ENCODE data around the gene ADORA2B. TPM values are rescaled to one million over a fixed set of nuclear protein-coding genes. Genes with fewer than 3 reads are reported as not detected.
"Not testable (repeated sequence)": the region's sequence is repeated elsewhere in the genome, so short reads cannot be mapped to it uniquely, and the experiment has no call there.

ADORA2B gene
- total and polyA plus RNA-seq, 12 donors, result 0.17 to 4.0 (median 2.0) TPM

DNA sequence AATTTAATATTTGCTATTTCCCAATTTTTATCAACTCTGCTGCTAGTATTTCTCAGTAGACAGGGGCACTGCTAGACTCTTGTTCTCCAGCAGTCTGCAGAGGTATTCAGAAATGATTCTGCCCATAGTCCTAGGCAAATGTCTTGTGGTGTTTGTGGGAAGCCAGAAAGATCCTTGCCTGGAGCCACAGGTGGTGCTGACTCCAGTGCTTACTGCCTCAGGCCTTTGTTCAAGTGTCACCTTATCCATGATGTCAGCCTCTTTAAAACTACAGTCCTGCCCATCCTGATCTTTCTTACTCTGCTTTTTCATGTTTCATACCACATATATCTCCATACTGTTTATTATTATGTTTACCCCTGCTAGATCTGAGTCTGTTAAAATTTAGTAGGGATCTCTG is 28.1 kb downstream of the ADORA2B start:
- no peak overlapping the region for H3K4me3 ChIP-seq
- H3K36me3 ChIP-seq (replicated peaks in 1 of 2), result peaks cover 0 to 19% of the 10 kb centered on the region in 2 donors
- H3K27ac ChIP-seq, result no peak overlapping the region
- no peaks in the 10 kb centered on the region for H3K9me3 ChIP-seq (replicated peaks in 1 of 3)
- H3K4me1 ChIP-seq (replicated peaks in 1 of 2), result no peaks in the 10 kb centered on the region
- no peak for DNase-seq
- H3K27me3 ChIP-seq, result no peaks in the 10 kb centered on the region
- intact Hi-C loops (cut with DNase I), result no loop called here
- TF ChIP-seq, protein P1, sequence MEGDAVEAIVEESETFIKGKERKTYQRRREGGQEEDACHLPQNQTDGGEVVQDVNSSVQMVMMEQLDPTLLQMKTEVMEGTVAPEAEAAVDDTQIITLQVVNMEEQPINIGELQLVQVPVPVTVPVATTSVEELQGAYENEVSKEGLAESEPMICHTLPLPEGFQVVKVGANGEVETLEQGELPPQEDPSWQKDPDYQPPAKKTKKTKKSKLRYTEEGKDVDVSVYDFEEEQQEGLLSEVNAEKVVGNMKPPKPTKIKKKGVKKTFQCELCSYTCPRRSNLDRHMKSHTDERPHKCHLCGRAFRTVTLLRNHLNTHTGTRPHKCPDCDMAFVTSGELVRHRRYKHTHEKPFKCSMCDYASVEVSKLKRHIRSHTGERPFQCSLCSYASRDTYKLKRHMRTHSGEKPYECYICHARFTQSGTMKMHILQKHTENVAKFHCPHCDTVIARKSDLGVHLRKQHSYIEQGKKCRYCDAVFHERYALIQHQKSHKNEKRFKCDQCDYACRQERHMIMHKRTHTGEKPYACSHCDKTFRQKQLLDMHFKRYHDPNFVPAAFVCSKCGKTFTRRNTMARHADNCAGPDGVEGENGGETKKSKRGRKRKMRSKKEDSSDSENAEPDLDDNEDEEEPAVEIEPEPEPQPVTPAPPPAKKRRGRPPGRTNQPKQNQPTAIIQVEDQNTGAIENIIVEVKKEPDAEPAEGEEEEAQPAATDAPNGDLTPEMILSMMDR (IDR thresholded peaks at IDR 0.05), result no peak
- no peak for TF ChIP-seq POLR2A (IDR thresholded peaks at IDR 0.05)

DNA sequence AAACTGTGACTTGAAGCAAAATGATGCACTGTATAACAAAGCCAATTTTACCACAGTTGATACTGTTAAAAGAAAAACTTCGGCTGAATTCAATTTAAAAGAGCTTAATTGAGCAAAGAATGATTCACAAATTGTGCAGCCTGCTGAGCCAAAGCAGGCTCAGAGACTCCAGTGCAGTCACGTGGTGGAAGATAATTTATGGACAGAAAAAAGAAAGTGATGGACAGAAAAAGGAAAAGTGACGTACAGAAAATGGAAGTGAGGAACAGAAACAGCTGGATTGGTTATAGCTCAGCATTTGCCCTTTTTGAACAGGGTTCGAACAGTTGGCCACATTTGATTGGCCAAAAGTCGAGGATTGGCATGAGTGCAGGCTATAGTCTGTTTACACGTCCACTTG is 28.9 kb downstream of the ADORA2B start:
- Histone ChIP-seq H3K4me3 (no peak overlapping the region), H3K36me3 (replicated peaks in 1 of 2) (peaks cover 0 to 20% of the 10 kb centered on the region in 2 donors), H3K27me3 (no peaks in the 10 kb centered on the region), H3K4me1 (replicated peaks in 1 of 2) (no peaks in the 10 kb centered on the region), H3K27ac (no peak overlapping the region), H3K9me3 (replicated peaks in 1 of 3) (no peaks in the 10 kb centered on the region)
- DNase-seq, result no peak
- TF ChIP-seq, protein P1 (IDR thresholded peaks at IDR 0.05), result no peak
- no peak for TF ChIP-seq POLR2A (IDR thresholded peaks at IDR 0.05)
- intact Hi-C loops (cut with DNase I), result no loop called here
- 74 to 84% (median 81%) methylated on average over 6 of the region's 6 CpGs for WGBS, 4 donors

DNA sequence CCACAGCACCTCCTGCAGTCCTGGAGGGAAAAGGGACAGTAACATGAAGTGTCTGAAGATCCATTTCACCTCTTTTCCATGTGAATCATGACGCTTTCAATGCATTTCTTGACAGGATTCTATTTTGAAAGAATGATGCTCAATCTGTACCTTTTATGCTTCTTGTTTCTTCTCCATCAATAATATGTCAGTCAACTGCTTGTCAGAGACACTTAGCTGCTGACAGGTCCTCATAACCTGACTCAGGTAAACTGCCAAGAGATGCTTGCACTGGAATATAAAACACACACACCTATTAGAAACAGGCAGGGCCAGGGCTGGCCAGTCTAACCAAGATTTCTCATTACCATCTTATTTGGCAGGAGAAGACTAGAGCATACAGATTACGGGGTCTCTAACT is 33.0 kb downstream of the ADORA2B start:
- WGBS, 4 donors, result 90 to 100% (median 96%) methylated on average over 2 of the region's 2 CpGs
- intact Hi-C loops (cut with DNase I), result no loop called here
- Histone ChIP-seq H3K27me3 (no peaks in the 10 kb centered on the region), H3K4me1 (replicated peaks in 1 of 2) (no peaks in the 10 kb centered on the region), H3K9me3 (replicated peaks in 1 of 3) (no peaks in the 10 kb centered on the region), H3K4me3 (no peak overlapping the region), H3K36me3 (replicated peaks in 1 of 2) (peaks cover 0 to 50% of the 10 kb centered on the region in 2 donors), H3K27ac (no peak overlapping the region)
- DNase-seq, result no peak
- TF ChIP-seq, protein P1 (IDR thresholded peaks at IDR 0.05), result no peak
- TF ChIP-seq POLR2A (IDR thresholded peaks at IDR 0.05), result no peak

DNA sequence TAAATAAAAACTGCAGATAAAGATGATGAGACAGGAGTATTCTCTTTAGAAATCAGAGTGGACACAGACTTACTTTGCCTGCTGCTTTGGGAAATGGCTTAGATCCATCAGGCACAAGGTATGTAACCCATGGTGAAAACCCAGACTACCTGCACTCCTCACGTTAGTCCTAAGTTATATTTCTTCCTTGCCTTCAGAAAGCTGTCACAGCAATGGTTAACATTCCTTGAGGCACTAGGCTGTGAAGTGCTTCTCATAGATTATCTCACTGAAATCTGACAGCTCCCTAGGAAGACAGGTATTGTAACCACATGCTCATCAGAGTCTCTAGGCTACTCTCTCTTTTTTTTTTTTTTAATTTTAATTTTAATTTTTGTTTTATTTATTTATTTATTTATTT is 33.7 kb downstream of the ADORA2B start:
- Histone ChIP-seq H3K36me3 (replicated peaks in 1 of 2) (peaks cover 0 to 50% of the 10 kb centered on the region in 2 donors), H3K4me1 (replicated peaks in 1 of 2) (no peaks in the 10 kb centered on the region), H3K27me3 (no peaks in the 10 kb centered on the region), H3K27ac (no peak overlapping the region), H3K4me3 (no peak overlapping the region), H3K9me3 (replicated peaks in 1 of 3) (no peaks in the 10 kb centered on the region)
- no peak for TF ChIP-seq POLR2A (IDR thresholded peaks at IDR 0.05)
- TF ChIP-seq, protein P1 (IDR thresholded peaks at IDR 0.05), result no peak
- 85 to 100% (median 92%) methylated on average over 1 of the region's 1 CpG for WGBS, 4 donors
- intact Hi-C loops (cut with DNase I), result no loop called here
- no peak for DNase-seq

DNA sequence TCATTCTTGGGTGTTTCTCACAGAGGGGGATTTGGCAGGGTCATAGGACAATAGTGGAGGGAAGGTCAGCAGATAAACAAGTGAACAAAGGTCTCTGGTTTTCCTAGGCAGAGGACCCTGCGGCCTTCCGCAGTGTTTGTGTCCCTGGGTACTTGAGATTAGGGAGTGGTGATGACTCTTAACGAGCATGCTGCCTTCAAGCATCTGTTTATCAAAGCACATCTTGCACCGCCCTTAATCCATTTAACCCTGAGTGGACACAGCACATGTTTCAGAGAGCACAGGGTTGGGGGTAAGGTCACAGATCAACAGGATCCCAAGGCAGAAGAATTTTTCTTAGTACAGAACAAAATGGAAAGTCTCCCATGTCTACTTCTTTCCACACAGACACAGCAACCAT is 34.1 kb downstream of the ADORA2B start:
- DNase-seq; H3K4me1 ChIP-seq (replicated peaks in 1 of 2); H3K4me3 ChIP-seq; H3K27ac ChIP-seq; H3K27me3 ChIP-seq; intact Hi-C loops (cut with DNase I); H3K9me3 ChIP-seq (replicated peaks in 1 of 3): not testable (repeated sequence)
- 74 to 83% (median 74%) methylated on average over 2 to 3 of the region's 4 CpGs; no CpG with 5 or more reads in 1 of the 4 donors for whole genome bisulfite sequencing, 4 donors
- H3K36me3 ChIP-seq (replicated peaks in 1 of 2), result peaks cover 0 to 52% of the 10 kb centered on the region in 2 donors

Measured in adrenal gland (tissue), 12 donors.